Lung (tissue), 12 donors: ENCODE data around the gene C11orf58. TPM values are rescaled to one million over a fixed set of nuclear protein-coding genes. Genes with fewer than 3 reads are reported as not detected.

ENCODE experiments used
- ATAC-seq: fragments of 200-7000 bp; cut with Tn5 transposase; one replicate; pipeline ENCODE4 v1.9.1; 2020; ENCODE audit warnings: moderate number of reproducible peaks; ENCODE audit not compliant: insufficient read depth, low FRiP score
- DNase-seq, 3 donors: peaks; one replicate each; pipeline ENCODE4 v3.0.0-alpha.2; 2013 to 2017
- H3K27ac ChIP-seq, 2 donors: one replicate each; pipeline ENCODE4 v1.5.1; 2013; ENCODE audit warnings: mild to moderate bottlenecking in 2 of 2, moderate library complexity in 2 of 2, control low read depth in 1 of 2, inconsistent platforms in 1 of 2, low read depth in 1 of 2, low read length in 1 of 2
- H3K27me3 ChIP-seq, 3 donors: one replicate each; pipeline ENCODE4 v1.5.1; 2013; ENCODE audit warnings: low read length in 2 of 3; ENCODE audit not compliant: control insufficient read depth in 3 of 3, insufficient read depth in 3 of 3
- H3K36me3 ChIP-seq, 4 donors: one replicate each; pipeline ENCODE4 v1.5.1; 2013; ENCODE audit warnings: low read length in 4 of 4, mild to moderate bottlenecking in 1 of 4, moderate library complexity in 1 of 4; ENCODE audit not compliant: control insufficient read depth in 4 of 4, insufficient read depth in 4 of 4
- H3K4me1 ChIP-seq, 5 donors: one replicate each; pipeline ENCODE4 v1.5.1; 2013; ENCODE audit warnings: low read length in 5 of 5, mild to moderate bottlenecking in 2 of 5, moderate library complexity in 1 of 5; ENCODE audit not compliant: control insufficient read depth in 5 of 5, insufficient read depth in 5 of 5
- H3K4me3 ChIP-seq: one replicate; pipeline ENCODE4 v1.5.1; 2013; ENCODE audit warnings: mild to moderate bottlenecking, control low read depth, moderate library complexity
- H3K9ac ChIP-seq, 2 donors: one replicate each; pipeline ENCODE4 v1.5.1; 2013; ENCODE audit warnings: low read length in 2 of 2, control low read depth in 1 of 2; ENCODE audit not compliant: insufficient read depth in 1 of 2
- H3K9me3 ChIP-seq, 4 donors: one replicate each; pipeline ENCODE4 v1.5.1; 2013; ENCODE audit warnings: low read length in 3 of 4, mild to moderate bottlenecking in 1 of 4, moderate library complexity in 1 of 4; ENCODE audit not compliant: control insufficient read depth in 4 of 4, insufficient read depth in 3 of 4
- CTCF ChIP-seq: IDR thresholded peaks from 2 replicates; pipeline ENCODE4 v1.5.1; 2012; ENCODE audit warnings: mild to moderate bottlenecking; ENCODE audit errors: control extremely low read depth, extremely low read depth
- WGBS, 2 donors: extraction: QIAGEN DNeasy Blood & Tissue Kit; methylation state at CpG; one replicate each; pipeline ENCODE4 v1.1.7; 2013; 5-methylcytosine and 5-hydroxymethylcytosine counted together
- polyA plus RNA-seq, 2 donors: library from polyadenylated mRNA; stranded (reverse); fragments of 200-250 nt; gene quantifications; one replicate each; pipeline ENCODE4 v1.2.1, GENCODE V29; 2013
- total RNA-seq, 2 donors: library from RNA; depleted of rRNA in 1 of 2; stranded (reverse); fragments of >200 nt in 1 of 2; gene quantifications; one replicate each; pipeline ENCODE4 v1.2.1, GENCODE V29; 2014 to 2021
- donor health status: control.
- donor health status: control.
- donor health status: Bipolar disorder and iron deficiency.
- donor health status: healthy.
- donor health status: DM: yes; HTN: yes; CAD: no.

Gene C11orf58
- total and polyA plus RNA-seq, 4 donors: 87.2 to 219 (median 97.9) TPM

DNA sequence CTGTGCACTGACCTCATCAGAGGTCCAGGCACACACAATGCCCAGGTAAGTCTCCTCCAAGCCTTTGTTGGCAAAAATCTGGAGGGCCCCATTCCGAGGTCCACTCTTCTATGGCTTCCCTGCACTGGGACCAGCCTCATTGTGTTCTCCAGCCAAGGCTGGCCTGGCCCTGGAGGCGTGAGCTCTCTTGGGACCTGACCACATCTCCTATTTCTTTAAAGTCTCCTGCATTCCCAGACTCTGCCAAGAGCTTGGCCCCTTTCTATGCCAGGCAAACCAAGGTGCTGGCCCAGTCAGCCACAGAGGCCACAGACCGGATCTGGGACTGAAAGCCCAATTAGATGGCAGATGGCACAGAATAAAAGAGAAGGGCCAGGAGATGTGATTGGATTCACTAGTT is 55.1 kb downstream of the C11orf58 start:
- TF ChIP-seq CTCF: no peak
- Histone ChIP-seq H3K27me3 (no peaks in the 10 kb centered on the region), H3K36me3 (peaks cover 0 to 10% (median 0%) of the 10 kb centered on the region in 4 donors), H3K9ac (no peak overlapping the region), H3K27ac (no peak overlapping the region), H3K4me3 (no peak overlapping the region), H3K9me3 (no peaks in the 10 kb centered on the region), H3K4me1 (peaks cover 0 to 16% (median 3%) of the 10 kb centered on the region in 5 donors)
- ATAC-seq (no peak), DNase-seq (no peak)
- 89 to 90% methylated on average over 3 of the region's 3 CpGs for WGBS, 2 donors

- ATAC-seq (no peak), DNase-seq (no peak)
- Histone ChIP-seq H3K9ac (no peak overlapping the region), H3K9me3 (no peaks in the 10 kb centered on the region), H3K4me1 (peaks cover 0 to 10% (median 3%) of the 10 kb centered on the region in 5 donors), H3K27ac (no peak overlapping the region), H3K36me3 (peaks cover 0 to 8% (median 0%) of the 10 kb centered on the region in 4 donors), H3K4me3 (no peak overlapping the region), H3K27me3 (no peaks in the 10 kb centered on the region)
- WGBS, 2 donors: 90 to 96% methylated on average over 17 of the region's 17 CpGs
- TF ChIP-seq CTCF: no peak
Measured at GRCh38 chr11:16794047-16794818, 55.8 kb downstream of the C11orf58 start.

DNA sequence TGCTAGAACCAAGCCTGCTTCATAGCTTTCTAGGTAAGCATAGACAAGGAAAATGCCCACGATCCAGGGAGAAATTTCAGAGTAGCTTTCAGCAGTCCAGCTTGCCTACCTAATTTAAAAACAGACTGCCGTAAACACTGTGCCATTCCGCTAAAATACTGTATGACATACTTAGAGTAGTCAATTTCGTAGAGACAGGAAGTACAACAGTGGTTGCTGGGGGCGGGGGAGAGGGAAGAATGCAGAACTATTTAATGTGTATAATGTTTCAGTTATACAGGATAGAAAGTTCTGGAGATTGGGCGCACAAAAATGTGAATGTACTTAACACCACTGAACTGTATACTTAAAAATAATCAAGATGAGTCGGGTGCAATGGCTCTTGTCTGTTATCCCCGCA is 56.7 kb downstream of the C11orf58 start:
- no peak for TF ChIP-seq CTCF
- Histone ChIP-seq H3K36me3 (peaks cover 0 to 4% (median 0%) of the 10 kb centered on the region in 4 donors), H3K27ac (peak overlapping the region in 1 of 2 donors; percentile 83), H3K9me3 (no peaks in the 10 kb centered on the region), H3K4me3 (no peak overlapping the region), H3K4me1 (peaks cover 0 to 8% (median 3%) of the 10 kb centered on the region in 5 donors), H3K27me3 (no peaks in the 10 kb centered on the region), H3K9ac (no peak overlapping the region)
- ATAC-seq (no peak), DNase-seq (peak in 2 of 3 donors; percentile 26 to 37)
- WGBS, 2 donors: 43 to 68% methylated on average over 8 of the region's 8 CpGs
